Thyroid gland (tissue), 4 donors: ENCODE results near the gene TTC3. TPM values are rescaled to one million over a fixed set of nuclear protein-coding genes. Genes with fewer than 3 reads are reported as not detected.

ENCODE experiments used
- DNase-seq, 2 donors: peaks; one replicate each; pipeline ENCODE4 v3.0.0-alpha.2; 2019
- H3K27ac ChIP-seq, 3 donors: fragments of 200-600 bp; sonication (generic); 1 replicate in 2 of 3; 2 replicates in 1 of 3; pipeline ENCODE4 v1.5.1; 2016 to 2019; ENCODE audit warnings: mild to moderate bottlenecking in 1 of 3, moderate library complexity in 1 of 3
- H3K27me3 ChIP-seq: fragments of 200-600 bp; sonication (generic); one replicate; pipeline ENCODE4 v1.5.1; 2019
- H3K36me3 ChIP-seq, 2 donors: fragments of 200-600 bp; sonication (generic); one replicate each; pipeline ENCODE4 v1.5.1; 2016 to 2019
- H3K4me1 ChIP-seq, 2 donors: fragments of 200-600 bp; sonication (generic); one replicate each; pipeline ENCODE4 v1.5.1; 2017 to 2019
- H3K4me3 ChIP-seq, 3 donors: fragments of 200-600 bp; sonication (generic); replicated peaks in 1 of 3; 1 replicate in 2 of 3; 2 replicates in 1 of 3; pipeline ENCODE4 v1.5.1; 2016; ENCODE audit warnings: mild to moderate bottlenecking in 1 of 3
- H3K9me3 ChIP-seq: fragments of 200-600 bp; sonication (generic); one replicate; pipeline ENCODE4 v1.5.1; 2017
- CTCF ChIP-seq, 6 experiments: fragments of 200-600 bp in 3 of 6; fragments of 450-650 bp in 3 of 6; sonication (generic) in 3 of 6; IDR thresholded peaks; one replicate each; pipeline ENCODE4 v1.5.1; 2016 to 2019; ENCODE audit warnings: antibody characterized with exemption in 6 of 6, mild to moderate bottlenecking in 2 of 6, inconsistent platforms in 1 of 6, moderate library complexity in 1 of 6
- POLR2A ChIP-seq, 2 donors: fragments of 450-650 bp; IDR thresholded peaks; one replicate each; pipeline ENCODE4 v1.6.1; 2017; ENCODE audit warnings: antibody characterized with exemption in 2 of 2, mild to moderate bottlenecking in 2 of 2, moderate library complexity in 1 of 2
- WGBS, 2 donors: methylation state at CpG; one replicate each; pipeline ENCODE4 v1.1.5; 2017; 5-methylcytosine and 5-hydroxymethylcytosine counted together
- intact Hi-C: fragments of 100-400 bp; cut with DNase I; formaldehyde crosslinking; loops from one replicate; pipeline ENCODE4 v1.15.1; 2023
- total RNA-seq, 4 donors: library from RNA; depleted of rRNA; stranded (reverse); fragments of >200 nt; gene quantifications; one replicate each; pipeline ENCODE4 v1.2.3, GENCODE V29; 2016

Gene TTC3
- total RNA-seq, 4 donors from 2014 or later: 206 to 286 (median 251) TPM

DNA sequence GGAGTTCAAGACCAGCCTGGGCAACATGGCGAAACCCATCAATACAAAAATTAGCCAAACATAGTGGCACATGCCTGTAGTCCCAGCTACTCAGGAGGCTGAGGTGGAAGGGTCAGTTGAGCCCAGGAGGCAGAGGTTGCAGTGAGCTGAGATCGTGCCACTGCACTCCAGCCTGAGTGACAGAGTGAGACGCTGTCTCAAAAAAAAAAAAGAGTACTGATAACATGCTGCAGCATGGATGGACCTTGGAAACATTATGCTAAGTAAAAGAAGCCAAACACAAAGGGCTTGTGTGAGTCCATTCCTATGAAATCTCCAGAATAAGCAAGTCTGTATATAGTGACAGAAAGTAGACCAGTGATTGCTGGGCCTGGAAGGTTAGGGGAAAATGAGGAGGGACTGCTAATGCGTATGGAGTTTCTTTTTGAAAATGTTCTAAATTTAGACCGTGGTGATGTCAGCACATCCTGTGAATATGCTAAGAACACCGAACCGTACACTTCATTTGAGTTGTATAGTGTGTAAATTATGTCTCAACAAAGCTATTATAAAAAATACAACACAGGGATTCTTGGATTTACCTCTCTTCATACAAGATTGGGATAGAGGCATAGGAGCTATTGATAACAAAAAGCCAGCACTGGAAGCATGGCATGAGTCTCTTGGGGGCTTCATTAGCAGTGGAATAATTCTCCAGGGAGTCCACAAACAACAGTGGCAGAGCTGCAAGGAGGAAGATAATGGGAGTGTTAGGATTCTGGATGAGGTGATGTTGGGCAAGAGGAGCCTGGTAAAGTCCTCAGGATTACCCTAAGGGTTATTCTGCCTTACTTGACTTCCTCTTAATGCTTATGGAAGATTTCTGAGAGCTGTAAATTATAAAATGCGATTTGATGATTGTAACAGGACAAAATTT, 73.5 kb downstream of the TTC3 start:
- H3K9me3 ChIP-seq: no peaks in the 10 kb centered on the region
- intact Hi-C loops: no loop called here
- WGBS, 2 donors: 74 to 81% methylated on average over 8 of the region's 8 CpGs
- H3K27me3 ChIP-seq: no peaks in the 10 kb centered on the region
- TF ChIP-seq POLR2A (IDR thresholded peaks at IDR 0.05) (no peak), CTCF (IDR thresholded peaks at IDR 0.05) (no peak)
- DNase-seq: no peak
- peaks cover 12 to 17% of the 10 kb centered on the region in 2 donors for H3K36me3 ChIP-seq
- H3K4me3 ChIP-seq: no peak overlapping the region
- H3K4me1 ChIP-seq: no peaks in the 10 kb centered on the region
- no peak overlapping the region for H3K27ac ChIP-seq

DNA sequence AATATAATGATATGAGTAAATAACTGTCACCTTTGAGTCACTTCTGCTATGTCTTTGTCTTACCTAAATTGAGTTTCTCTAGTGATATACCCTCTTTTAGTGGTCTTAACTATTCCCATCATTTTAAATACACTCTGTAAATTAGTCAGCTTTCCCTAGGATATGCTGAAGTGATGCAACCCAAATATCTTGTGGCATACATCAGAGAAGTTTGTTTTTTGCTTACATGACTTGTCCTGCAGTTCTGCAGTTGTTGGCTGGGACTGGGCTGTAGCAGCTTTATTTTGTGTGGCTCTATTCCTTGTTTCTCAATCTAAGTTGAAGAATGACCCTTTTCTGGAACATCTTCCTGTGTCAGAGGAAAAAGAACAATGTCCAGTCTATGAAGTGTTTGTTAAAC, 76.4 kb downstream of the TTC3 start:
- intact Hi-C loops: no loop called here
- no peaks in the 10 kb centered on the region for H3K9me3 ChIP-seq
- H3K4me1 ChIP-seq: no peaks in the 10 kb centered on the region
- H3K27me3 ChIP-seq: no peaks in the 10 kb centered on the region
- H3K36me3 ChIP-seq: peaks cover 19 to 21% of the 10 kb centered on the region in 2 donors
- no peak overlapping the region for H3K27ac ChIP-seq
- TF ChIP-seq POLR2A (IDR thresholded peaks at IDR 0.05) (no peak), CTCF (IDR thresholded peaks at IDR 0.05) (no peak)
- H3K4me3 ChIP-seq: no peak overlapping the region
- DNase-seq: no peak

GRCh38 chr21:37153196-37153934, 80.3 kb downstream of the TTC3 start:
- peak in 1 of 2 donors; percentile 4 for DNase-seq
- Histone ChIP-seq H3K9me3 (no peaks in the 10 kb centered on the region), H3K27ac (no peak overlapping the region), H3K36me3 (peaks cover 13 to 17% of the 10 kb centered on the region in 2 donors), H3K27me3 (no peaks in the 10 kb centered on the region), H3K4me1 (no peaks in the 10 kb centered on the region), H3K4me3 (no peak overlapping the region)
- whole genome bisulfite sequencing, 2 donors: 86 to 88% methylated on average over 4 of the region's 4 CpGs
- no peak for TF ChIP-seq POLR2A (IDR thresholded peaks at IDR 0.05)
- TF ChIP-seq CTCF (IDR thresholded peaks at IDR 0.05): no peak
- intact Hi-C loops: no loop called here

DNA sequence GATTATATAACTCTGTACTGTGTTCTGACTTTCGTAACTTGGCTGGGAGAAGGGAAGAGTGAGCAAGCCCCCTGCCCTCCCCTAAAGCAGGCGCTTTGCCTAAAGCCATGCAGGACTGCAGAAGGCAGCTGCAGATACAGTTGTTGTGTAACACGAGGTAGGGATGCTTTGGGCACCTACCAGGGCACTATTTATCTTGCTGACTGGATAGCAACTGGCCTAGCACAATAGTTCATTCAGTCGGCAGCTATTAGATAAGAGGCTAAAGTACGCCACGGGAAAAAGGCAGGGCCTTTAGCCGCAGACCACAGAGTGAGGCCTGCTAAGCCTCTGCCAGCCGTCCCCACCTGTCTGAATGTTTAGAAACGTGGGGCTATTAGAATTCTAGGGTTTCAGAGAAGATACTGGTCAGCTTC, 80.9 kb downstream of the TTC3 start:
- intact Hi-C loops: no loop called here
- no peaks in the 10 kb centered on the region for H3K4me1 ChIP-seq
- no peaks in the 10 kb centered on the region for H3K9me3 ChIP-seq
- 76 to 82% methylated on average over 9 of the region's 9 CpGs for WGBS, 2 donors
- no peak overlapping the region for H3K27ac ChIP-seq
- no peak for DNase-seq
- no peak overlapping the region for H3K4me3 ChIP-seq
- H3K36me3 ChIP-seq: peaks cover 9 to 17% of the 10 kb centered on the region in 2 donors
- no peaks in the 10 kb centered on the region for H3K27me3 ChIP-seq
- no peak for TF ChIP-seq CTCF (IDR thresholded peaks at IDR 0.05)
- no peak for TF ChIP-seq POLR2A (IDR thresholded peaks at IDR 0.05)

- no peaks in the 10 kb centered on the region for H3K27me3 ChIP-seq
- intact Hi-C loops: no loop called here
- no peak for DNase-seq
- no peaks in the 10 kb centered on the region for H3K9me3 ChIP-seq
- no peak overlapping the region for H3K4me3 ChIP-seq
- H3K36me3 ChIP-seq: peaks cover 9 to 14% of the 10 kb centered on the region in 2 donors
- WGBS, 2 donors: 78 to 82% methylated on average over 3 of the region's 3 CpGs
- TF ChIP-seq CTCF (IDR thresholded peaks at IDR 0.05) (no peak), POLR2A (IDR thresholded peaks at IDR 0.05) (no peak)
- no peaks in the 10 kb centered on the region for H3K4me1 ChIP-seq
- H3K27ac ChIP-seq: no peak overlapping the region
Observed at GRCh38 chr21:37155186-37155585, 82.1 kb downstream of the TTC3 start.
